GM23338 (cell line): ENCODE data around the gene TSPAN12. TPM values are rescaled to one million over a fixed set of nuclear protein-coding genes. Genes with fewer than 3 reads are reported as not detected.

Experiments used
- ATAC-seq: fragments of 200-7000 bp; cut with Tn5 transposase; 3 replicates; pipeline ENCODE4 v1.9.1; 2020
- DNase-seq: peaks from one replicate; pipeline ENCODE4 v3.0.0-alpha.2; 2015; ENCODE audit warnings: low spot score
- H2AFZ ChIP-seq: fragments of 200-600 bp; sonication (generic); 2 replicates; pipeline ENCODE4 v1.8.0; 2016; ENCODE audit warnings: antibody characterized with exemption, mild to moderate bottlenecking, moderate library complexity
- H3F3A ChIP-seq: fragments of 200-600 bp; sonication (generic); replicated peaks from 2 replicates; pipeline ENCODE4 v1.8.0; 2017; ENCODE audit warnings: antibody characterized with exemption, mixed run types, low read depth
- H3K27ac ChIP-seq: fragments of 200-600 bp; sonication (generic); 2 replicates; pipeline ENCODE4 v1.6.1; 2016; ENCODE audit warnings: low read depth
- H3K27me3 ChIP-seq: fragments of 200-600 bp; sonication (generic); 2 replicates; pipeline ENCODE4 v1.8.0; 2016; ENCODE audit warnings: mild to moderate bottlenecking, mixed run types, moderate library complexity; ENCODE audit not compliant: insufficient read depth
- H3K36me3 ChIP-seq: fragments of 200-600 bp; sonication (generic); 2 replicates; pipeline ENCODE4 v1.8.0; 2016; ENCODE audit warnings: mild to moderate bottlenecking; ENCODE audit not compliant: insufficient read depth
- H3K4me1 ChIP-seq: fragments of 200-600 bp; sonication (generic); 2 replicates; pipeline ENCODE4 v1.8.0; 2016; ENCODE audit warnings: mild to moderate bottlenecking, moderate library complexity; ENCODE audit not compliant: insufficient read depth
- H3K4me2 ChIP-seq: fragments of 200-600 bp; sonication (generic); 2 replicates; pipeline ENCODE4 v1.7.1; 2017; ENCODE audit warnings: mixed run types
- H3K4me3 ChIP-seq: fragments of 200-600 bp; sonication (generic); 2 replicates; pipeline ENCODE4 v1.6.1; 2016; ENCODE audit warnings: mixed run types
- H3K79me2 ChIP-seq: fragments of 200-600 bp; sonication (generic); replicated peaks from 2 replicates; pipeline ENCODE4 v1.8.0; 2017; ENCODE audit warnings: mild to moderate bottlenecking; ENCODE audit not compliant: insufficient read depth
- H3K9me2 ChIP-seq: fragments of 200-600 bp; sonication (generic); 2 replicates; pipeline ENCODE4 v1.8.0; 2017; ENCODE audit not compliant: insufficient read depth
- H4K20me1 ChIP-seq: fragments of 200-600 bp; sonication (generic); replicated peaks from 2 replicates; pipeline ENCODE4 v1.8.0; 2017; ENCODE audit warnings: mild to moderate bottlenecking; ENCODE audit not compliant: insufficient read depth
- H3K27ac Mint-ChIP-seq: 2 replicates; pipeline ENCODE4 v1.8.0; 2020; ENCODE audit warnings: inconsistent platforms, mild to moderate bottlenecking, moderate library complexity, mixed read lengths
- H3K27me3 Mint-ChIP-seq: 3 replicates; pipeline ENCODE4 v1.8.0; 2022; ENCODE audit warnings: low read depth, mild to moderate bottlenecking, moderate library complexity, mixed read lengths, inconsistent platforms; ENCODE audit not compliant: insufficient read depth, poor library complexity
- H3K36me3 Mint-ChIP-seq: 3 replicates; pipeline ENCODE4 v1.8.0; 2021; ENCODE audit warnings: low read depth, mild to moderate bottlenecking, inconsistent platforms, moderate library complexity, mixed read lengths
- H3K4me1 Mint-ChIP-seq: 3 replicates; pipeline ENCODE4 v1.8.0; 2020; ENCODE audit warnings: mild to moderate bottlenecking, inconsistent platforms, mixed read lengths
- H3K4me3 Mint-ChIP-seq: 3 replicates; pipeline ENCODE4 v1.8.0; 2021; ENCODE audit warnings: moderate library complexity, mild to moderate bottlenecking, inconsistent platforms, mixed read lengths
- H3K9me3 Mint-ChIP-seq: 3 replicates; pipeline ENCODE4 v1.8.0; 2020; ENCODE audit warnings: moderate library complexity, mild to moderate bottlenecking, inconsistent platforms, mixed read lengths
- JUNB ChIP-seq: IDR thresholded peaks from one replicate; pipeline ENCODE4 v1.6.1; 2016; ENCODE audit warnings: antibody characterized with exemption; ENCODE audit not compliant: unreplicated experiment
- NANOG ChIP-seq: IDR thresholded peaks from 2 replicates; pipeline ENCODE4 v1.6.1; 2016; ENCODE audit warnings: antibody characterized with exemption, borderline replicate concordance
- REST ChIP-seq: IDR thresholded peaks from one replicate; pipeline ENCODE4 v1.6.1; 2018; ENCODE audit warnings: antibody characterized with exemption; ENCODE audit not compliant: unreplicated experiment
- ZNF114 ChIP-seq: fragments of 250-450 bp; sonication (Bioruptor Pico); IDR thresholded peaks from 2 replicates; pipeline ENCODE4 v1.5.0; 2020; ENCODE audit warnings: mild to moderate bottlenecking, moderate library complexity
- ZNF331 ChIP-seq: fragments of 250-450 bp; sonication (Bioruptor Pico); IDR thresholded peaks from 2 replicates; pipeline ENCODE4 v1.5.0; 2020; ENCODE audit warnings: low read depth, mild to moderate bottlenecking, moderate library complexity
- polyA plus RNA-seq: library from polyadenylated mRNA; unstranded; fragments of >200 nt; fragmentation: Nextera tagmentation; extraction: Ambion mirVana; gene quantifications from 2 replicates; pipeline ENCODE4 v1.2.1, GENCODE V29; 2016
- total RNA-seq: library from RNA; depleted of rRNA; stranded (reverse); fragments of >200 nt; shearing (Covaris generic); gene quantifications from 2 replicates; pipeline ENCODE4 v1.2.3, GENCODE V29; 2014
- TF ChIP-seq, protein P1 (sequence below), 2 experiments: fragments of 200-600 bp in 1 of 2; sonication (generic) in 1 of 2; conservative IDR thresholded peaks; 2 replicates each; pipeline versions ENCODE4 v1.5.1 to v1.6.1; 2016 to 2017; ENCODE audit warnings: antibody characterized with exemption in 2 of 2, low read depth in 2 of 2, mild to moderate bottlenecking in 2 of 2, moderate library complexity in 1 of 2
- TF ChIP-seq, protein P2 (sequence below): IDR thresholded peaks from 2 replicates; pipeline ENCODE4 v1.6.1; 2016; ENCODE audit warnings: antibody characterized with exemption

The TSPAN12 gene
- total and polyA plus RNA-seq, 2 experiments from 2014 or later = 9.7 to 11.7 TPM

- peaks cover under 1% of the 10 kb centered on the region; the same call in 2 of the 3 replicates for H3K4me1 Mint-ChIP-seq
- no peaks in the 10 kb centered on the region for H3K9me2 ChIP-seq
- no peak overlapping the region for H2AFZ ChIP-seq
Measured at GRCh38 chr7:120867932-120868331, 10.0 kb upstream of the TSPAN12 start.

More at GRCh38 chr7:120867932-120868331, 10.0 kb upstream of the TSPAN12 start:
- H3K79me2 ChIP-seq = no peaks in the 10 kb centered on the region
- Mint-ChIP-seq H3K9me3 (no peaks in the 10 kb centered on the region), H3K27me3 (no peaks in the 10 kb centered on the region), H3K36me3 (no peaks in the 10 kb centered on the region), H3K4me3 (no peak overlapping the region), H3K27ac (no peak overlapping the region)
- ATAC-seq = no peak
- H3K4me1 ChIP-seq = peaks cover 3% of the 10 kb centered on the region
- H3K27me3 ChIP-seq = no peaks in the 10 kb centered on the region
- no peak for TF ChIP-seq JUNB
- no peak for TF ChIP-seq REST
- TF ChIP-seq, protein P1, sequence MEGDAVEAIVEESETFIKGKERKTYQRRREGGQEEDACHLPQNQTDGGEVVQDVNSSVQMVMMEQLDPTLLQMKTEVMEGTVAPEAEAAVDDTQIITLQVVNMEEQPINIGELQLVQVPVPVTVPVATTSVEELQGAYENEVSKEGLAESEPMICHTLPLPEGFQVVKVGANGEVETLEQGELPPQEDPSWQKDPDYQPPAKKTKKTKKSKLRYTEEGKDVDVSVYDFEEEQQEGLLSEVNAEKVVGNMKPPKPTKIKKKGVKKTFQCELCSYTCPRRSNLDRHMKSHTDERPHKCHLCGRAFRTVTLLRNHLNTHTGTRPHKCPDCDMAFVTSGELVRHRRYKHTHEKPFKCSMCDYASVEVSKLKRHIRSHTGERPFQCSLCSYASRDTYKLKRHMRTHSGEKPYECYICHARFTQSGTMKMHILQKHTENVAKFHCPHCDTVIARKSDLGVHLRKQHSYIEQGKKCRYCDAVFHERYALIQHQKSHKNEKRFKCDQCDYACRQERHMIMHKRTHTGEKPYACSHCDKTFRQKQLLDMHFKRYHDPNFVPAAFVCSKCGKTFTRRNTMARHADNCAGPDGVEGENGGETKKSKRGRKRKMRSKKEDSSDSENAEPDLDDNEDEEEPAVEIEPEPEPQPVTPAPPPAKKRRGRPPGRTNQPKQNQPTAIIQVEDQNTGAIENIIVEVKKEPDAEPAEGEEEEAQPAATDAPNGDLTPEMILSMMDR (conservative IDR thresholded peaks at IDR 0.05; ENCODE audit: low read depth in 2 of 2) = no peak
- no peak for TF ChIP-seq ZNF331 (CRISPR knock-in tag)
- no peak for TF ChIP-seq NANOG
- TF ChIP-seq, protein P2, sequence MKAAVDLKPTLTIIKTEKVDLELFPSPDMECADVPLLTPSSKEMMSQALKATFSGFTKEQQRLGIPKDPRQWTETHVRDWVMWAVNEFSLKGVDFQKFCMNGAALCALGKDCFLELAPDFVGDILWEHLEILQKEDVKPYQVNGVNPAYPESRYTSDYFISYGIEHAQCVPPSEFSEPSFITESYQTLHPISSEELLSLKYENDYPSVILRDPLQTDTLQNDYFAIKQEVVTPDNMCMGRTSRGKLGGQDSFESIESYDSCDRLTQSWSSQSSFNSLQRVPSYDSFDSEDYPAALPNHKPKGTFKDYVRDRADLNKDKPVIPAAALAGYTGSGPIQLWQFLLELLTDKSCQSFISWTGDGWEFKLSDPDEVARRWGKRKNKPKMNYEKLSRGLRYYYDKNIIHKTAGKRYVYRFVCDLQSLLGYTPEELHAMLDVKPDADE = no peak
- no peak for TF ChIP-seq ZNF114 (CRISPR knock-in tag)
- no peaks in the 10 kb centered on the region for H3F3A ChIP-seq
- no peak overlapping the region for H3K4me3 ChIP-seq
- no peaks in the 10 kb centered on the region for H4K20me1 ChIP-seq
- H3K4me2 ChIP-seq = no peak overlapping the region
- no peaks in the 10 kb centered on the region for H3K36me3 ChIP-seq
- no peak overlapping the region for H3K27ac ChIP-seq
- no peak for DNase-seq
